H1 (cell line): ENCODE data around the gene NANOS3. TPM values are rescaled to one million over a fixed set of nuclear protein-coding genes. Genes with fewer than 3 reads are reported as not detected.

Source experiments
- CBX8 ChIP-seq: fragments of 300-800, 300-1000 bp; sonication (generic); IDR thresholded peaks from 2 replicates; pipeline ENCODE4 v1.7.1; 2016; ENCODE audit warnings: low read depth, low read length, borderline replicate concordance
- JUND ChIP-seq: IDR thresholded peaks from 2 replicates; pipeline ENCODE4 v1.6.1; 2011; ENCODE audit warnings: mild to moderate bottlenecking, improper control_type of control experiment, low read length
- NANOG ChIP-seq: IDR thresholded peaks from 2 replicates; pipeline ENCODE4 v1.6.1; 2011; ENCODE audit warnings: low read length, low read depth, mild to moderate bottlenecking, inconsistent platforms; ENCODE audit not compliant: insufficient read depth, poor library complexity, severe bottlenecking
- POLR2A ChIP-seq, 2 experiments: IDR thresholded peaks; 1 replicate in 1 of 2; 2 replicates in 1 of 2; pipeline ENCODE4 v1.6.1; 2011; ENCODE audit warnings: low read depth in 2 of 2, low read length in 2 of 2, mild to moderate bottlenecking in 2 of 2; ENCODE audit errors: control extremely low read depth in 1 of 2
- POLR2AphosphoS5 ChIP-seq: IDR thresholded peaks from 2 replicates; pipeline ENCODE4 v1.6.1; 2011; ENCODE audit warnings: low read depth, low read length
- RNF2 ChIP-seq: fragments of 200-900, 300-1000 bp; sonication (generic); IDR thresholded peaks from 2 replicates; pipeline ENCODE4 v1.7.1; 2016; ENCODE audit warnings: borderline replicate concordance, low read depth, mild to moderate bottlenecking, antibody characterized with exemption, low read length; ENCODE audit not compliant: poor library complexity, severe bottlenecking; ENCODE audit errors: missing control alignments
- SIX5 ChIP-seq: IDR thresholded peaks from 2 replicates; pipeline ENCODE4 v1.6.1; 2011; ENCODE audit warnings: mild to moderate bottlenecking, low read depth, low read length
- SUZ12 ChIP-seq: fragments of 200-600 bp; sonication (generic); IDR thresholded peaks from 2 replicates; pipeline ENCODE4 v1.6.1; 2012; ENCODE audit warnings: mild to moderate bottlenecking, inconsistent platforms, low read length, moderate library complexity, mixed read lengths
- TAF7 ChIP-seq: optimal IDR thresholded peaks from 2 replicates; pipeline ENCODE3; 2011; ENCODE audit warnings: low read depth, mild to moderate bottlenecking, inconsistent platforms, low read length, moderate library complexity, borderline replicate concordance
- TCF12 ChIP-seq: IDR thresholded peaks from 2 replicates; pipeline ENCODE4 v1.6.1; 2011; ENCODE audit warnings: low read depth, mild to moderate bottlenecking, low read length
- ZNF274 ChIP-seq: IDR thresholded peaks from 2 replicates; pipeline ENCODE4 v1.7.0; 2012; ENCODE audit warnings: low read length, borderline replicate concordance; ENCODE audit errors: extremely low read depth
- polyA plus RNA-seq, 7 experiments: library from polyadenylated mRNA; depleted of rRNA in 3 of 7; stranded (reverse) in 5 of 7; unstranded in 2 of 7; fragments of >200 nt in 5 of 7; fragments of 200-250 nt in 2 of 7; gene quantifications; 1 replicate in 5 of 7; 2 replicates in 1 of 7; 4 replicates in 1 of 7; pipeline versions ENCODE4 v1.2.1 to v1.2.3, GENCODE V29; 2011 to 2013; ENCODE audit warnings: missing spikeins in 2 of 7, mixed read lengths in 2 of 7
- total RNA-seq: library from RNA; stranded (reverse); fragmentation: NEBNext Ultra II Directional; extraction: Animal tissue kit (Norgen Biotek cat#: 25700); gene quantifications from 2 replicates; pipeline ENCODE4 v1.2.1, GENCODE V29; 2021
- TF ChIP-seq, protein P1 (sequence below): fragments of 300-600 bp; sonication (generic); IDR thresholded peaks from 2 replicates; pipeline ENCODE4 v1.7.1; 2012; ENCODE audit warnings: low read length, moderate library complexity, mild to moderate bottlenecking, inconsistent platforms; ENCODE audit not compliant: insufficient replicate concordance

The NANOS3 gene
- total and polyA plus RNA-seq, 2 of the 8 experiments (the other 6 are each of a cell fraction or from before 2014, with no cell fraction given): 0.62 TPM; not detected in 1

- TF ChIP-seq, protein P1, sequence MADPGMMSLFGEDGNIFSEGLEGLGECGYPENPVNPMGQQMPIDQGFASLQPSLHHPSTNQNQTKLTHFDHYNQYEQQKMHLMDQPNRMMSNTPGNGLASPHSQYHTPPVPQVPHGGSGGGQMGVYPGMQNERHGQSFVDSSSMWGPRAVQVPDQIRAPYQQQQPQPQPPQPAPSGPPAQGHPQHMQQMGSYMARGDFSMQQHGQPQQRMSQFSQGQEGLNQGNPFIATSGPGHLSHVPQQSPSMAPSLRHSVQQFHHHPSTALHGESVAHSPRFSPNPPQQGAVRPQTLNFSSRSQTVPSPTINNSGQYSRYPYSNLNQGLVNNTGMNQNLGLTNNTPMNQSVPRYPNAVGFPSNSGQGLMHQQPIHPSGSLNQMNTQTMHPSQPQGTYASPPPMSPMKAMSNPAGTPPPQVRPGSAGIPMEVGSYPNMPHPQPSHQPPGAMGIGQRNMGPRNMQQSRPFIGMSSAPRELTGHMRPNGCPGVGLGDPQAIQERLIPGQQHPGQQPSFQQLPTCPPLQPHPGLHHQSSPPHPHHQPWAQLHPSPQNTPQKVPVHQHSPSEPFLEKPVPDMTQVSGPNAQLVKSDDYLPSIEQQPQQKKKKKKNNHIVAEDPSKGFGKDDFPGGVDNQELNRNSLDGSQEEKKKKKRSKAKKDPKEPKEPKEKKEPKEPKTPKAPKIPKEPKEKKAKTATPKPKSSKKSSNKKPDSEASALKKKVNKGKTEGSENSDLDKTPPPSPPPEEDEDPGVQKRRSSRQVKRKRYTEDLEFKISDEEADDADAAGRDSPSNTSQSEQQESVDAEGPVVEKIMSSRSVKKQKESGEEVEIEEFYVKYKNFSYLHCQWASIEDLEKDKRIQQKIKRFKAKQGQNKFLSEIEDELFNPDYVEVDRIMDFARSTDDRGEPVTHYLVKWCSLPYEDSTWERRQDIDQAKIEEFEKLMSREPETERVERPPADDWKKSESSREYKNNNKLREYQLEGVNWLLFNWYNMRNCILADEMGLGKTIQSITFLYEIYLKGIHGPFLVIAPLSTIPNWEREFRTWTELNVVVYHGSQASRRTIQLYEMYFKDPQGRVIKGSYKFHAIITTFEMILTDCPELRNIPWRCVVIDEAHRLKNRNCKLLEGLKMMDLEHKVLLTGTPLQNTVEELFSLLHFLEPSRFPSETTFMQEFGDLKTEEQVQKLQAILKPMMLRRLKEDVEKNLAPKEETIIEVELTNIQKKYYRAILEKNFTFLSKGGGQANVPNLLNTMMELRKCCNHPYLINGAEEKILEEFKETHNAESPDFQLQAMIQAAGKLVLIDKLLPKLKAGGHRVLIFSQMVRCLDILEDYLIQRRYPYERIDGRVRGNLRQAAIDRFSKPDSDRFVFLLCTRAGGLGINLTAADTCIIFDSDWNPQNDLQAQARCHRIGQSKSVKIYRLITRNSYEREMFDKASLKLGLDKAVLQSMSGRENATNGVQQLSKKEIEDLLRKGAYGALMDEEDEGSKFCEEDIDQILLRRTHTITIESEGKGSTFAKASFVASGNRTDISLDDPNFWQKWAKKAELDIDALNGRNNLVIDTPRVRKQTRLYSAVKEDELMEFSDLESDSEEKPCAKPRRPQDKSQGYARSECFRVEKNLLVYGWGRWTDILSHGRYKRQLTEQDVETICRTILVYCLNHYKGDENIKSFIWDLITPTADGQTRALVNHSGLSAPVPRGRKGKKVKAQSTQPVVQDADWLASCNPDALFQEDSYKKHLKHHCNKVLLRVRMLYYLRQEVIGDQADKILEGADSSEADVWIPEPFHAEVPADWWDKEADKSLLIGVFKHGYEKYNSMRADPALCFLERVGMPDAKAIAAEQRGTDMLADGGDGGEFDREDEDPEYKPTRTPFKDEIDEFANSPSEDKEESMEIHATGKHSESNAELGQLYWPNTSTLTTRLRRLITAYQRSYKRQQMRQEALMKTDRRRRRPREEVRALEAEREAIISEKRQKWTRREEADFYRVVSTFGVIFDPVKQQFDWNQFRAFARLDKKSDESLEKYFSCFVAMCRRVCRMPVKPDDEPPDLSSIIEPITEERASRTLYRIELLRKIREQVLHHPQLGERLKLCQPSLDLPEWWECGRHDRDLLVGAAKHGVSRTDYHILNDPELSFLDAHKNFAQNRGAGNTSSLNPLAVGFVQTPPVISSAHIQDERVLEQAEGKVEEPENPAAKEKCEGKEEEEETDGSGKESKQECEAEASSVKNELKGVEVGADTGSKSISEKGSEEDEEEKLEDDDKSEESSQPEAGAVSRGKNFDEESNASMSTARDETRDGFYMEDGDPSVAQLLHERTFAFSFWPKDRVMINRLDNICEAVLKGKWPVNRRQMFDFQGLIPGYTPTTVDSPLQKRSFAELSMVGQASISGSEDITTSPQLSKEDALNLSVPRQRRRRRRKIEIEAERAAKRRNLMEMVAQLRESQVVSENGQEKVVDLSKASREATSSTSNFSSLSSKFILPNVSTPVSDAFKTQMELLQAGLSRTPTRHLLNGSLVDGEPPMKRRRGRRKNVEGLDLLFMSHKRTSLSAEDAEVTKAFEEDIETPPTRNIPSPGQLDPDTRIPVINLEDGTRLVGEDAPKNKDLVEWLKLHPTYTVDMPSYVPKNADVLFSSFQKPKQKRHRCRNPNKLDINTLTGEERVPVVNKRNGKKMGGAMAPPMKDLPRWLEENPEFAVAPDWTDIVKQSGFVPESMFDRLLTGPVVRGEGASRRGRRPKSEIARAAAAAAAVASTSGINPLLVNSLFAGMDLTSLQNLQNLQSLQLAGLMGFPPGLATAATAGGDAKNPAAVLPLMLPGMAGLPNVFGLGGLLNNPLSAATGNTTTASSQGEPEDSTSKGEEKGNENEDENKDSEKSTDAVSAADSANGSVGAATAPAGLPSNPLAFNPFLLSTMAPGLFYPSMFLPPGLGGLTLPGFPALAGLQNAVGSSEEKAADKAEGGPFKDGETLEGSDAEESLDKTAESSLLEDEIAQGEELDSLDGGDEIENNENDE: no peak
- TF ChIP-seq TCF12 (no peak), POLR2A (IDR thresholded peaks at IDR 0.05; ENCODE audit: control extremely low read depth in 1 of 2, low read depth in 2 of 2, low read length in 2 of 2) (no peak), ZNF274 (no peak), SUZ12 (no peak), CBX8 (no peak), POLR2AphosphoS5 (no peak), SIX5 (no peak), TAF7 (no peak), JUND (no peak), NANOG (no peak), RNF2 (no peak)
Measured at GRCh38 chr19:13909430-13909829, 32.5 kb downstream of the NANOS3 start (continued).
